CD4-positive, alpha-beta memory T cell (primary cell): ENCODE measurements around the gene IFITM1. TPM values are rescaled to one million over a fixed set of nuclear protein-coding genes. Genes with fewer than 3 reads are reported as not detected.
"Not testable (repeated sequence)": the region's sequence is repeated elsewhere in the genome, so short reads cannot be mapped to it uniquely, and the experiment has no call there.

Source experiments
- CTCF ChIA-PET: fragments of 350-600 bp; sonication (Branson Sonifier 250); formaldehyde crosslinking; loops from one replicate; lab custom pipeline; 2021; ENCODE audit warnings: inconsistent platforms; ENCODE audit not compliant: partially characterized antibody; lab: Charles Lee
- POLR2A ChIA-PET: fragments of 350-600 bp; sonication (Branson Sonifier 250); formaldehyde crosslinking; loops from one replicate; lab custom pipeline; 2021; ENCODE audit not compliant: partially characterized antibody; lab: Charles Lee
- DNase-seq, 5 donors: peaks; one replicate each; pipeline versions ENCODE4 v3.0.0 to v3.0.0-alpha.2; 2020 to 2022; ENCODE audit warnings: mixed read lengths in 1 of 5
- H3K27ac ChIP-seq: one replicate; pipeline ENCODE4 v1.7.0; 2013; ENCODE audit warnings: low read depth, low read length
- H3K27me3 ChIP-seq: 2 replicates; pipeline ENCODE4 v1.7.0; 2013; ENCODE audit warnings: mild to moderate bottlenecking, low read length, moderate library complexity; ENCODE audit not compliant: insufficient read depth
- H3K36me3 ChIP-seq: 2 replicates; pipeline ENCODE4 v1.7.0; 2013; ENCODE audit warnings: mild to moderate bottlenecking, low read length, moderate library complexity; ENCODE audit not compliant: insufficient read depth
- H3K4me1 ChIP-seq: 2 replicates; pipeline ENCODE4 v1.7.0; 2013; ENCODE audit warnings: mild to moderate bottlenecking, low read length, moderate library complexity; ENCODE audit not compliant: insufficient read depth
- H3K4me3 ChIP-seq, 2 donors: one replicate each; pipeline ENCODE4 v1.7.0; 2013; ENCODE audit warnings: low read length in 2 of 2, mild to moderate bottlenecking in 1 of 2
- H3K9me3 ChIP-seq, 2 donors: one replicate each; pipeline ENCODE4 v1.7.0; 2013; ENCODE audit warnings: low read length in 2 of 2, control low read depth in 1 of 2; ENCODE audit not compliant: control insufficient read depth in 1 of 2
- H3K27ac Mint-ChIP-seq, 7 donors: one replicate each; pipeline ENCODE4 v1.8.0; 2020 to 2021; ENCODE audit warnings: mixed read lengths in 7 of 7, mild to moderate bottlenecking in 6 of 7, inconsistent platforms in 3 of 7, moderate library complexity in 3 of 7
- H3K27me3 Mint-ChIP-seq, 2 donors: one replicate each; pipeline ENCODE4 v1.8.0; 2020 to 2021; ENCODE audit warnings: mixed read lengths in 2 of 2
- H3K36me3 Mint-ChIP-seq, 2 donors: one replicate each; pipeline ENCODE4 v1.8.0; 2020 to 2021; ENCODE audit warnings: mixed read lengths in 2 of 2, inconsistent platforms in 1 of 2, mild to moderate bottlenecking in 1 of 2
- H3K4me1 Mint-ChIP-seq, 4 donors: one replicate each; pipeline ENCODE4 v1.8.0; 2020 to 2021; ENCODE audit warnings: mixed read lengths in 4 of 4, mild to moderate bottlenecking in 1 of 4
- H3K4me3 Mint-ChIP-seq, 8 donors: one replicate each; pipeline ENCODE4 v1.8.0; 2020 to 2021; ENCODE audit warnings: mixed read lengths in 8 of 8, mild to moderate bottlenecking in 7 of 8, moderate library complexity in 6 of 8, inconsistent platforms in 3 of 8
- H3K9me3 Mint-ChIP-seq, 8 donors: one replicate each; pipeline ENCODE4 v1.8.0; 2020 to 2021; ENCODE audit warnings: mixed read lengths in 8 of 8, mild to moderate bottlenecking in 5 of 8, inconsistent platforms in 3 of 8, moderate library complexity in 1 of 8
- intact Hi-C: fragments of 100-400 bp; cut with micrococcal nuclease; formaldehyde crosslinking; loops from one replicate; pipeline ENCODE4 v1.15.1; 2023
- polyA plus RNA-seq, 2 donors: library from polyadenylated mRNA; unstranded; fragments of 300-500 nt; fragmentation: Illumina TruSeq; gene quantifications; one replicate each; pipeline ENCODE4 v1.2.3, GENCODE V29; 2021
- total RNA-seq, 2 experiments: library from RNA; stranded (reverse); gene quantifications; one replicate each; pipeline ENCODE4 v1.2.3, GENCODE V29; 2021

The IFITM1 gene
- total and polyA plus RNA-seq, 4 experiments from 2014 or later = 119 to 2,173 (median 1,097) TPM

- ChIA-PET POLR2A (interaction anchor here (0.8 to 5.6 kb wide), 16 partner anchors 10 to 145 kb away, joined by 3 to 53 read pairs (median 6); partner anchors contain the start of genes BET1L, PGGHG, PSMD13 and PTDSS2), CTCF (interaction anchor here (0.6 to 5.6 kb wide), 31 partner anchors 11 to 148 kb away, joined by 3 to 67 read pairs (median 4); partner anchors contain the start of genes BET1L, PTDSS2 and RIC8A)
- H3K4me1 Mint-ChIP-seq = peaks cover 20 to 58% (median 34%) of the 10 kb centered on the region in 4 donors
- Histone ChIP-seq H3K9me3 (no peaks in the 10 kb centered on the region), H3K36me3 (no peaks in the 10 kb centered on the region), H3K4me3 (no peak overlapping the region), H3K27ac (peak overlapping the region; percentile 6), H3K27me3 (no peaks in the 10 kb centered on the region), H3K4me1 (peaks cover 42% of the 10 kb centered on the region)
- peak overlapping the region; percentile 1 to 89 (median 78) for H3K27ac Mint-ChIP-seq
- intact Hi-C loops = loop anchor here (1.0 to 5.0 kb wide), 5 partner anchors 38 to 212 kb away; no protein-coding TSS in a partner anchor
- peaks cover 8 to 16% of the 10 kb centered on the region in 2 donors for H3K36me3 Mint-ChIP-seq
- H3K4me3 Mint-ChIP-seq = peak overlapping the region in 5 of 8 donors; percentile 36 to 76 (median 52)
- H3K9me3 Mint-ChIP-seq = peaks cover 0 to 5% (median 0%) of the 10 kb centered on the region in 8 donors
- peak; percentile 64 to 75 (median 67) for DNase-seq
- H3K27me3 Mint-ChIP-seq = peaks cover 0 to 3% of the 10 kb centered on the region in 2 donors
Observed at GRCh38 chr11:304915-305843, 8.7 kb upstream of the IFITM1 start.

GRCh38 chr11:305844-306211 lies 8.0 kb upstream of the IFITM1 start:
- ChIA-PET POLR2A (interaction anchor here (0.8 to 5.6 kb wide), 13 partner anchors 11 to 144 kb away, joined by 3 to 53 read pairs (median 8); partner anchors contain the start of genes PGGHG, PSMD13 and PTDSS2), CTCF (interaction anchor here (0.7 to 5.6 kb wide), 20 partner anchors 10 to 144 kb away, joined by 3 to 67 read pairs (median 5); partner anchors contain the start of genes BET1L, PSMD13, PTDSS2 and RIC8A)
- Mint-ChIP-seq H3K27me3 (no peaks in the 10 kb centered on the region), H3K9me3 (peaks cover 0 to 5% (median 0%) of the 10 kb centered on the region in 8 donors), H3K4me1 (peaks cover 20 to 51% (median 32%) of the 10 kb centered on the region in 4 donors), H3K4me3 (peak overlapping the region in 4 of 8 donors; percentile 8 to 96 (median 34)), H3K36me3 (peaks cover 8 to 16% of the 10 kb centered on the region in 2 donors), H3K27ac (peak overlapping the region; percentile 31 to 89 (median 73))
- Histone ChIP-seq H3K4me1 (peaks cover 42% of the 10 kb centered on the region), H3K4me3 (no peak overlapping the region), H3K27me3 (no peaks in the 10 kb centered on the region), H3K9me3 (no peaks in the 10 kb centered on the region), H3K36me3 (no peaks in the 10 kb centered on the region), H3K27ac (no peak overlapping the region)
- intact Hi-C loops = loop anchor here (1.0 to 5.0 kb wide), 5 partner anchors 39 to 211 kb away; no protein-coding TSS in a partner anchor
- DNase-seq = no peak

DNA sequence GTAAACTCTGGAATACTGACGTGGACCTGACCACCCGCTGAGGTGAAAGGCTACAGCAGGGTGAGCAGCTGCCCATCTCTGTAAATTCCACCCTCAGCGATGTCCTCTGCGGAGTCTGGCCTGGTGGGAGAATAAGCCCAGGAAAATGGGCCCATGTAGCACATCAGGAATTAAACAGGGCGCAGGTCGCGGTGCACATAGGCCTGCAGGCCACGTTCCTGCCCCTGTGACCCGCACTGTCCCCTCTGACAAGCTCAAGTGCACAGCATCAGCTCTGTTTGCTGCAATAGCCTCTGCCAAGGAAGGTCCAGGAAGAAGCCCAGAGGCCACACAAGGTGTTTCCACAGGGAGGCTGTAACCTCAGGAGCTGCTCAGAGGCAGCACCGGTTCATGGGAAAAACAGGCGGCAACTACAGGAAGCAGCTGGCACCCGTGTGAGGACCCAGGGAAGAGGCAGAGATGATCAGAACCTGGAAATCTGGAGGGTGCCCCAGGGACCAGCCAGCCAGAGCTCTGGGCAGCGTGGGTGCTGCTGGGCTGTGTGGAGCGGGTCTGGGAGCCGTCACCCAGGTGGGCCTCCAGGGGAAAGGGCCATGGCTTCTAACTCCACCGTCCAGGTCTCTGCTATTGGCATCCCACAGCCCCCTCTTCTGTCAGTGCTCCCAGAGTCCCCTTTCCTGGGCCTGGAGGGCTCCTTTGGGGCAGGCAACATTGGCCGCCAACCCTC lies 7.0 kb upstream of the IFITM1 start:
- peak in 1 of 5 donors; percentile 37 for DNase-seq
- CTCF ChIA-PET = interaction anchor here (1.3 to 5.6 kb wide), 12 partner anchors 9 to 143 kb away, joined by 3 to 67 read pairs (median 16); partner anchors contain the start of genes BET1L, PSMD13, PTDSS2 and RIC8A
- peaks cover 0 to 5% (median 0%) of the 10 kb centered on the region in 8 donors for H3K9me3 Mint-ChIP-seq
- no peak overlapping the region for H3K4me3 ChIP-seq
- H3K36me3 Mint-ChIP-seq = peaks cover 8 to 18% of the 10 kb centered on the region in 2 donors
- peak overlapping the region; percentile 79 for H3K27ac ChIP-seq
- no peaks in the 10 kb centered on the region for H3K36me3 ChIP-seq
- POLR2A ChIA-PET = interaction anchor here (1.3 to 5.6 kb wide), 10 partner anchors 10 to 143 kb away, joined by 3 to 53 read pairs (median 10); partner anchors contain the start of genes PGGHG and PTDSS2
- intact Hi-C loops = loop anchor here (5.0 kb wide), 2 partner anchors 40 to 210 kb away; no protein-coding TSS in a partner anchor
- peak overlapping the region; percentile 71 to 96 (median 93) for H3K4me3 Mint-ChIP-seq
- peak overlapping the region; percentile 57 to 98 (median 77) for H3K27ac Mint-ChIP-seq
- no peaks in the 10 kb centered on the region for H3K27me3 Mint-ChIP-seq
- no peaks in the 10 kb centered on the region for H3K27me3 ChIP-seq
- H3K4me1 Mint-ChIP-seq = peaks cover 20 to 55% (median 33%) of the 10 kb centered on the region in 4 donors
- no peaks in the 10 kb centered on the region for H3K9me3 ChIP-seq
- H3K4me1 ChIP-seq = peaks cover 44% of the 10 kb centered on the region

DNA sequence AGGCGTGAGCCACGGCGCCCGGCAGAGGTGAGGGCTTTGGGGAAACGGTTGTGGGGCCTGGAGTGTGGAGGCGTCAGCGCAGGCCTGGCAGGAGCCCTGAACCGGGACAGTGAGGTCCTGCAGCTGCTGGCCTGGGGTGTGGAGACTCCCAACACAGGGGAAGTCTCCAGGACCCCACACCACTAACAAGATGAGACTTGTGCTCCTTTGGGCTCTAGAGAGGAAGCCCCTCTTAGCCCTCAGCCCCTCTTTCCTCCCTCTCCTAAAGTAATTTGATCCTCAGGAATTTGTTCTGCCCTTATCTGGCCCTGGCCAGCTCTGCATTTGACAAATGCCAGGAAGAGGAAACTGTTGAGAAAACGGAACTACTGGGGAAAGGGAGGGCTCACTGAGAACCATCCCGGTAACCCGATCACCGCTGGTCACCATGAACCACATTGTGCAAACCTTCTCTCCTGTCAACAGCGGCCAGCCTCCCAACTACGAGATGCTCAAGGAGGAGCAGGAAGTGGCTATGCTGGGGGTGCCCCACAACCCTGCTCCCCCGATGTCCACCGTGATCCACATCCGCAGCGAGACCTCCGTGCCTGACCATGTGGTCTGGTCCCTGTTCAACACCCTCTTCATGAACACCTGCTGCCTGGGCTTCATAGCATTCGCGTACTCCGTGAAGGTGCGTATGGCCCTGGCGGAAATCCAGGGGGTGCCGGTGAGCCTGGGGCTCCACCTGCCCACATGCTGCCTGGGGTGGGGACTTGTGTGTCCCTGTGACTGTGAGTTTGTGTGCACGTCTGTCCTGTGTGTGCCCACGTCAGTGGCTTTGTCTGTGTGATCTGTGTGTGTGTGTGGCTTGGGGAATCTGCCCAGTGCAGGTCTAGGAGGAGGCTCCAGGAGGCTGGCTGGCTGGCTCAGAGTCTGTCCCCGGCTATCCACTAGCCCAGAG lies 5.8 kb upstream of the IFITM1 start, which contains the start of gene IFITM2:
TSS of gene IFITM2 (plus strand) at position 51 of the 943 bp plus-strand sequence. CDS start at position 428, 377 bp downstream.
- H3K27me3 Mint-ChIP-seq, H3K9me3 Mint-ChIP-seq, H3K27me3 ChIP-seq, H3K9me3 ChIP-seq, H3K36me3 ChIP-seq: not testable (repeated sequence)
- Histone ChIP-seq H3K4me1 (peaks cover 56% of the 10 kb centered on the region), H3K4me3 (peak within 1 kb of the TSS; percentile 44 to 57), H3K27ac (peak within 1 kb of the TSS; percentile 79)
- intact Hi-C loops = loop anchor here (2.0 to 5.0 kb wide), 3 partner anchors 19 to 209 kb away; partner anchors contain the start of gene PGGHG
- ChIA-PET POLR2A (interaction anchor here (0.7 to 5.6 kb wide), 10 partner anchors 8 to 142 kb away, joined by 3 to 53 read pairs (median 17); partner anchors contain the start of genes PGGHG and PTDSS2), CTCF (interaction anchor here (0.6 to 4.1 kb wide), 8 partner anchors 9 to 142 kb away, joined by 3 to 67 read pairs (median 14); partner anchors contain the start of gene PTDSS2)
- peak within 1 kb of the TSS; percentile 89 to 98 (median 97) for H3K27ac Mint-ChIP-seq
- DNase-seq = peak; percentile 62 to 88 (median 70)
- H3K4me3 Mint-ChIP-seq = peak within 1 kb of the TSS; percentile 93 to 96 (median 93)
- peaks cover 26 to 59% (median 43%) of the 10 kb centered on the region in 4 donors for H3K4me1 Mint-ChIP-seq
- peaks cover 8 to 22% of the 10 kb centered on the region in 2 donors for H3K36me3 Mint-ChIP-seq

- intact Hi-C loops = loop anchor here (2.0 to 5.0 kb wide), 3 partner anchors 20 to 208 kb away; partner anchors contain the start of gene PGGHG
- POLR2A ChIA-PET = interaction anchor here (1.0 to 2.6 kb wide), 20 partner anchors 8 to 198 kb away, joined by 3 to 26 read pairs (median 6); partner anchors contain the start of genes BET1L, NLRP6, PGGHG and PSMD13
- CTCF ChIA-PET = interaction anchor here (0.7 to 2.1 kb wide), 8 partner anchors 8 to 142 kb away, joined by 3 to 17 read pairs (median 6); partner anchors contain the start of gene NLRP6
- Mint-ChIP-seq H3K4me3 (peak overlapping the region; percentile 93 to 96 (median 93)), H3K27ac (peak overlapping the region; percentile 89 to 98 (median 97)), H3K36me3 (peaks cover 11 to 29% of the 10 kb centered on the region in 2 donors), H3K4me1 (peaks cover 31 to 66% (median 47%) of the 10 kb centered on the region in 4 donors)
- H3K27ac ChIP-seq = peak overlapping the region; percentile 79
- not testable (repeated sequence) for H3K27me3 Mint-ChIP-seq, H3K9me3 Mint-ChIP-seq, H3K27me3 ChIP-seq, H3K36me3 ChIP-seq, H3K9me3 ChIP-seq
- peak overlapping the region; percentile 55 to 71 for H3K4me3 ChIP-seq
- DNase-seq = peak in 4 of 5 donors; percentile 54 to 65 (median 60)
- H3K4me1 ChIP-seq = peaks cover 62% of the 10 kb centered on the region
Observed at GRCh38 chr11:308740-309665, 4.8 kb upstream of the IFITM1 start.
